ENCODE measurements around the gene CYB561.

The CYB561 gene

DNA sequence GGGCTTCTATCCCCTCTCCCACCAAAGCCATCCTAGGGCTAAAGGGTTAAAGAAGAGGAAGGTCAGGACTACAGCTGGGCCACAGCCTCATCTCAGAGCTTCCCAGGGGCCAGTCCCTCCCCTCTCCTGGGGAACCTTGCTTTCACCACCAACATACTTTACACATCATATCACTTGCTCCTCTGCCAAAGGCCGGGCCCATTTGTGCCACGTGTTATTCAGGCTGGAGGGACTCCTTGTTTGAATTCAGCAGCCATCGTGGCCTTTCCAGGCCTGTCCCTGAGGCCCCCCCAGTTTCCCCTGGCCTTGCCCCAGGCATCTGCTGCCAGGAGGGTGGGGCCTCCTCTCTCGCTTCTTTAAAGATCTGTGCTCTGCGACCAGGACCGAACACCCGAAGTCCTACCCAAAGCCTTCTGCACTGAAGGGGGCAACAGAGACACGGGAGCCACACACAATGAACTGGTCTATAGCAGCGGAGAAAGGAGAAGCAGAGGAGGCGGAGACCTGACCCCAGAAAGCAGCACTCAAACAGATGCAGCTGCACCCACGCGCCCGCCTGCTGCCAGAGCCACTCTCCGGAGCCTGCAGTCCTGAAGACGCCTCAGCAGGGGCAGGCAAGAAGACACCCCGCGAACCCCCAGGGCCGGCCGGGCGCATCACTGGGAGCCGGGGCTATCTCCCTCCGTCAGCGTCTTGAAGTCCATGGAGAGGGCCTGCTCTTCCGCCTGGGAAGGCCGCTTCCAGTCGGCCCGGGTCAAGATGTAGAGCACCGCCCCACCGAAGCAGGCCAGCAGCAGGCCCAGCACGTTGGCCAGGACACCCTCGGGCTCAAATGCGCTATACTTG, 12.1 kb downstream of the CYB561 start:
- peak; percentile 94 for DNase-seq (ENCODE audit: low spot score)

DNA sequence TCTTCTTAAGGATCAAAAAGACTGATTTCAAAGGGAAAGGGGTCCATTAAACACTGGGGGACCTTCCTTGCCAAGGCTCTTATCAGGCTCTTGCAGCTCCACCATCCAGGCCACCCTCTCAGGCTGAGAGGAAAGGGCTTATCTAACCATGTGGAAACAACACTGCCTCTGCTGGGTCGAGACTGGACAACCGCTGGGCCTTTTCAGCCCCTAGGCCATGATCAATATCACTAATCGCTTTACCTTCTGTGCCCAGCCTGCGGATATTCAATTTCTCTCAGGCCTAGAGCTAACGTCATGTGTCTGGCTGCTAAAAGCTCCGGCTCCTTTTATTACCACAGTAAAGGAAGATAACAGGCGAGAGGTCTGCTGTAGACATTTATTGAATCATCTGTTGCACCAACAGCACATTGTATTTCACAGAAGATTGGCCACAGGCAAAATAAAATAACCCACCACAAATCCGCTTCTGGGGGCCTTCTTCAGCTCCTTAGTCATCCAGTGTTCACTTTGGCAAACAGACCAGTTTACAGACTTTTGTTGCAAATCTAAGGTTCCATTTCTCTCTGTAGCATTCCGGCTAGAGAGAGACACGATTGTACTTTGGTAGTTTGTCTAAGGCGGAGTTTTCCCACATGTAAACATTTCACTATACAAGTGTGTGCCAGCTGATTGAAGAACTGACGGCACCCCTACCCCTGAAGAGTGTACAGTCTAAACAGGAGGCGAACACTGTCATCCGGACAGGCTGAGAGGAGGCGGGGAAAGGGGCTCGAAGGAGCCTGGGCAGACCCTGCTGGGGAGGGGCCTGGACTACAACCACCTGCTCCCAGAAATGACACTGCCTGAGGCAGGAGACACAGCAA, 13.9 kb downstream of the CYB561 start:
- DNase-seq (ENCODE audit: low spot score), result no peak

DNA sequence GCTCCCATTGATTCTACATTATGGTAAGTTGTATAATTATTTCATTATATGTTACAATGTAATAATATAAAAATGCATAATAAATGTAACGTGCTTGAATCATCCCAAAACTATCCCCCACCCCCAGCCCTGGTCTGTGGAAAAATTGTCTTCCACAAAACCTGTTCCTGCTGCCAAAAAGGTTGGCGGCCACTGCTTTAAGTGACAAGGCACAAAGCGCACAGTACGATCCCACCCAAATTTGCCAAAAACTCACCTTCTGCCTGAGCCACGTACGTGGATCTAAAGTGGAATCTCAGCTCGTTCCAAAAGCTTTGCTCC, 14.5 kb downstream of the CYB561 start:
- DNase-seq (ENCODE audit: low spot score), result no peak

DNA sequence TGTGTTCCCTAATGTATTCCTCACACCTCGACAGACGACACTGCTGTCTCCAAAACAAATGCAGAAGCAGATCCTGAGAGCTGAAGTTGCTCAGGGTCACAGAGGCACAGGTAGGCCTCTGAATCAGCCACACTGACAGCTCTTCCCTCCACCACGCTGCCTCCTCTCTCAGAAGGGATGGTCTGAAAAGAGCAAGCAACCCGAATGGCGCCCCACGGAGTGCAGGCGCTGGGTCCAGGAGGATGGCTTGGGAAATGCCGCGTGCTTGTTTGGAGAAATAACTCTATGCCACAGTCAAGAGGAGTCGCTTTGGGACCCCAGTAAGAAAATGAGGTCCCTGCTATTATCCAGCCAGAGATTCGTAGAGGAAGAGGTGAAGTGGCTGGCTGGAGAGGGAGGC, 15.9 kb downstream of the CYB561 start:
- DNase-seq (ENCODE audit: low spot score), result no peak

GRCh38 chr17:63429766-63430165, 16.3 kb downstream of the CYB561 start:
- no peak for DNase-seq (ENCODE audit: low spot score)

- DNase-seq (ENCODE audit: low spot score), result no peak
These were observed 19.2 kb downstream of the CYB561 start for GRCh38 chr17:63426917-63427308.

DNA sequence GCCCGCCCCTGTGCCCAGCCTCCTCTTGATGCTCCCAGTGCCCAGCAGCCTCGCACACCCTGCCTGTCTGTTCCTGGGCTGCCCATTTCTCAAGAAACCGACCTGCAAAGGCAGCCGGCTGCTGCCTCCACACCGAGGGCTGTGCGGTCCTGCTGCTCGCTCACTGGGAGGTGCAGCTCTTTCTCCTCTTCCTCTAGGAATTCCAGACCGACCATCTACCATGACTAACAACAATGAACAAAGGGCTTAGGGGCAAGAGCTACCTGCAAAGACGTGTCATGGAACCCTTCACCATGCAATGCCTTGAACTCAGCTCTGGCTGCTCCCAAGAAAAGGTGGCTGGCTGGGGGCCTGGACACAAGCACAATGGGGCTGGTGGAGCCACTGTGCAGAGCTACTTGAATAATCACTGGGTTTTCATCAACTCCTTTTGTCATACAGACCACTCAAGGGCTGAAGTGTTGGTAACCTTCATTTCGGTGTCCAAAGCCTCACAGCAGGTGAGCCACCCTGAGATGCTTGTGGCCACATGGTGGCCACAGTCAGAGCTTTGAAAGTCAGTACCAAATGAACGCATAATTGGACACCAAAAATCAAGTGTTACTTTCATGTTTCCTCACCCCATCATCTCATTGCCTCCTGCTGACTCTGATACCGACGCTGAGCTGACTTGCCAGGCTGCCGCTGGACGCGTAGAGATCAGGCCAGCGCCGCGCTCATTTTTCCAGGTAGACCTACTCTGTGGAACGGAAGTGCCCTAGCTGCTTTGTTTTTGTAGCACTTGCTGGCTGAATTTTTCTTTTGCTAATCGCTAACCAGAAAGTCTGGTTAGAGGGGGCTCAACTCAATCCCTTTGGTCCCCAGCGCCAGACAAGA, 19.8 kb downstream of the CYB561 start:
- no peak for DNase-seq (ENCODE audit: low spot score)

DNA sequence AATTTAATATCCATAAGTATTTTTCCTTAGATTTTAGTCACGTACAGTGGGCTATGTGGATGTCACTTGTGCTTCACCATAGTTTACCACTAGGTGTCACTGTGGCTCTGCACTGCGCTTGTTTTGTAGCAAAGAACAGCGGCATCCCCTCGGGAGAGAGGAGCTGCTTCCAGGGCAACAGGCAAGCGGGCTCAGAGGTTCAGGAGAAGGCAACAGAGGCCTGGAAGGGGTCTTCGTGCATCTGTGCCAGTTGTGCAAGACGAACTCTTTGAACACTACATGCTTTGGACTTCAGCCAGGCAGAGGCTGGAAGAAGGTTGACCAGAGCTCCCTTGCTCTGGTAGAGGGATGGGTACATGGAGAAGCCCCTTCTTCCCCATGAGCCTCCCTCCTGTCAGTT, 20.6 kb downstream of the CYB561 start:
- DNase-seq (ENCODE audit: low spot score), result peak; percentile 87

DNA sequence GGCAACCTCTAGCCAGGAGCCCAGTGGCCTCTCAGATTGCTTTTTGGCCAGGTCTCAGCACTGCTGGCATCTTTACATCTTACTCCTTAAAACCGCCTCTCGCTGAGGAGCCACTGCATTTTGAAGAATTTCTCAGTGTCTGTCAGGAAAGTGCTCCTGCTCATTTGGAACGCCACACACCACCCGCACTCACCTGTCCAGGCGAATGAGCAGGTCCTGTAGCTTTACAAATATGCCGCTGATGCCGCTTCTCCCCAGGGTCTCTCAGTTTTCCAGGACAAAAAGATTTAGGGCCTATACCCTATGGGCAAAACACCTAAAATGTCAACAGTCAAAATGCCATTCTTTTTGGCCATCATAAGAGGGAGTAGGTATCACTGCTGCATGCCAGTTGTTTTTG, 22.1 kb downstream of the CYB561 start:
- DNase-seq (ENCODE audit: low spot score), result no peak

DNA sequence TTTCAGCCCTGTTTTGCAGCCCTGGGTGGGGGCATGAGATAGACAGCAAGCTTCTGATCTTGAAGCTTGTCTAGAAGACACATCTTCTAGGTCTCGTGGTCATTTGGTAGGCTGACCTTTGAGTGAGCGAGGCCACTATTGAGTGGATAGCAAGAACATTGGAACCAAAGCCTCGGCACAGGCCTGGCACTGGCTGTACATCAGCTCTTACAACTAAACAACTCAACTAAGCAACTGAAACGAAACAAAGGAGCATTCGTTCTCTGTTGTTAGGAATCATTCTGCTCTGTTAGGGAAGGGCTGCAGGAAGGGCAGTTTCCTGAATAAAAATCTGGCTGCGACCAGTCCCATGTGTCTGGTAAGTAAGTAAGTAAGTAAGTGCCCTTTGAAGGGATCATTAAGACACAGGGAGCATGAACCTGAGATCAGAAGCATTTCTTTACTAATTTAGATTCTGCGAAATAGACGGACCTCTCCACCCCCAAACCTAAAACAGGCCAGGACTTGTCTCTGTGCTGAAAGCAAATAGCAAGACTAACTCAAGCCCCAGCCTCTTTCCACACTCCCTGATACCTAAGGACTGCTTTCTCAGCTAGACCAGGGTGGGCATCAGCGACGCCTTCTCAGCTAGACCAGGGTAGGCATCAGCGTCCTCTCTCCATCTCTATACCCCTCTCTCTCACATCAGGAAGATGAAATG, 22.7 kb downstream of the CYB561 start:
- DNase-seq (ENCODE audit: low spot score), result no peak

GRCh38 chr17:63421681-63422645, 24.1 kb downstream of the CYB561 start:
- no peak for DNase-seq (ENCODE audit: low spot score)

DNA sequence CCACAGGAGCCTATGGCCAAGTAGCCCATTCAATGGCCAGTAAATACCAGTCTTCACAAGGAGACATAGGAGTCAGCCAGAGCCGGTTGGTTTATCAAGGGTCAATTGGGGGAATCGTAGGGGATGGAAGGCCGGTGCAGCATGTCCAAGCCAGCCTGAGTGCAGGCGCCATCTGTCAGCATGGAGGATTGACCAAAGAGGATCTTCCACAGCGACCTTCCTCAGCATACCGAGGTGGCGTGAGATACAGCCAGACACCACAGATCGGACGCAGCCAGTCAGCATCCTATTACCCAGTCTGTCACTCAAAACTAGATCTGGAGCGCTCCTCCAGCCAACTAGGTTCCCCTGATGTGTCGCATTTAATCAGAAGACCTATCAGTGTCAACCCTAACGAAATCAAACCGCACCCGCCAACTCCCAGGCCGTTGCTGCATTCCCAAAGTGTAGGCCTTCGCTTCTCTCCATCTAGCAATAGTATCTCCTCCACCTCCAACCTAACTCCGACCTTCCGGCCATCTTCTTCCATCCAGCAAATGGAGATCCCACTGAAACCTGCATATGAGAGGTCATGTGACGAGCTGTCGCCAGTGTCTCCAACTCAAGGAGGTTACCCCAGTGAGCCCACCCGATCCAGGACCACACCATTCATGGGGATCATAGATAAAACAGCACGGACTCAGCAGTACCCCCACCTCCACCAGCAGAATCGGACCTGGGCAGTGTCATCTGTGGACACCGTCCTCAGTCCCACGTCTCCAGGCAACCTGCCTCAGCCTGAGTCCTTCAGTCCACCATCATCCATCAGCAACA, 25.0 kb downstream of the CYB561 start:
- no peak for DNase-seq (ENCODE audit: low spot score)

DNA sequence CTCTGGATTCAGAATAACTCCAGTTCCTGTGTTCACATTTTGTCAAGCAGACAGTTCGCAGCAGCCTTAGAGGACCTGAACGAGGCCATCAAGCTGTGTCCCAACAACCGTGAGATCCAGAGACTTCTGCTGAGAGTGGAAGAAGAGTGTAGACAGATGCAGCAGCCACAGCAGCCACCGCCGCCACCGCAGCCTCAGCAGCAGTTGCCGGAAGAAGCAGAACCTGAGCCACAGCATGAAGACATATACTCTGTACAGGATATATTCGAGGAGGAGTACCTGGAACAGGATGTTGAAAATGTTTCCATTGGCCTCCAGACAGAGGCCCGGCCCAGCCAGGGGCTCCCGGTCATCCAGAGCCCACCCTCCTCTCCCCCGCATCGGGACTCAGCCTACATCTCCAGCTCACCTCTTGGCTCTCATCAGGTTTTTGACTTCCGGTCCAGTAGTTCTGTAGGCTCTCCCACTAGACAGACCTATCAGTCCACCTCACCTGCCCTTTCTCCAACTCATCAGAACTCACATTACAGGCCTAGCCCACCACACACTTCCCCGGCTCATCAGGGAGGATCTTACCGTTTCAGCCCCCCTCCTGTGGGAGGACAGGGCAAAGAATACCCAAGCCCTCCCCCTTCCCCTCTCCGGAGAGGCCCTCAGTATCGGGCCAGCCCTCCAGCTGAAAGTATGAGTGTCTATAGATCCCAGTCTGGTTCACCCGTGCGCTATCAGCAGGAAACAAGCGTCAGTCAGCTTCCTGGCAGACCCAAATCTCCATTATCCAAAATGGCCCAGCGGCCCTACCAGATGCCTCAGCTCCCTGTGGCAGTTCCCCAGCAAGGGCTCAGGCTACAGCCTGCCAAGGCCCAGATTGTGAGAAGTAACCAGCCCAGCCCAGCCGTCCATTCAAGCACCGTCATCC, 25.9 kb downstream of the CYB561 start:
- no peak for DNase-seq (ENCODE audit: low spot score)

GRCh38 chr17:63419398-63419797, 26.7 kb downstream of the CYB561 start:
- DNase-seq (ENCODE audit: low spot score), result no peak

- no peak for DNase-seq (ENCODE audit: low spot score)
These were observed 27.6 kb downstream of the CYB561 start for GRCh38 chr17:63418540-63418939.

DNA sequence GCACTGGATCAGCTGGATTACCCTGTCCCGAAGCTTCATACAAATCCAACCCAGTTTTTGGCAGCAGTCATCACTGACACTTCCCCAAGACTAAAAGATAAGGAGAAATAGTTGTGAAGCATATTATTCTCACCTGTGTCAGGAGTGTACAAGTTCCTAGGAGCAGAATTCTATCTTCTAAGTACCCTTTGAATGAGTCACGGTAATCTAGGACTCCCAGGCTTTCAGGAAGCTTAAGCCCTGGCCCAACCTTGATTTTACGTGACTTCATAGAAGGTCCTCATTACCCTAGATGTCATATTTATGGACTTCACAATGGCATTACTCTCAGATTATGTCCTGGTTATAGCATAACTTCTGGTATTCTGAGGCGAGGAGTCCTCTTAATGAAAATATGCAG, 31.9 kb downstream of the CYB561 start:
- no peak for DNase-seq (ENCODE audit: low spot score)

- DNase-seq (ENCODE audit: low spot score), result no peak
These were observed 33.0 kb downstream of the CYB561 start for GRCh38 chr17:63413128-63413527.

DNA sequence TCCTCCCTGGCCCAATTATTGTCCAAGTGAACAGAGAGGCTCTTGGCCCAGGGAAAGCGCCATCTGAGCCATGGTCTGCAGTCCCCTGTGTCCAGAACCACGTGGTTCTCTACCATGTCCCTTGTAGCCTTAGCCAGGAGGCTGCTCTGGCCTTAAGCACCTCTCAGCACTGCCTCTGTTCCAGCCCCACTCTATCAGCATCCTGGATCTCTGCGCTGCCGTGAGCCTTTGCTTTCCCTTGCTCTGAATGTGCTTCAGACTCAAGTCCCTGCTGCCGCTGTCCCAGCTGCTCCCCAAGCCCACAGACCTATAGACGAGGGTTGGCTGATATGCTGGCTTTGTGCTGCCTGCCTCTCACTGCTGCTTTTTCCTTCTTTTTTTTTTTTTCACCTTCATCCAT, 33.9 kb downstream of the CYB561 start:
- no peak for DNase-seq (ENCODE audit: low spot score)

All from GM03348 (cell line).